ENCODE results near the gene ZNF789.
A peak's percentile ranks its signal among the peaks of the same experiment; 100 is the strongest.
"Not testable (repeated sequence)": the region's sequence is repeated elsewhere in the genome, so short reads cannot be mapped to it uniquely, and the experiment has no call there.

Gene ZNF789

GRCh38 chr7:99472561-99473314 is at the start of gene ZNF789:
ZNF789 (plus strand) TSS chr7:99472890; CDS start chr7:99476457, 3,567 bp downstream.
- DNase-seq (ENCODE audit: low spot score), result peak; percentile 98

- no peak for DNase-seq (ENCODE audit: low spot score)
Observed at GRCh38 chr7:99424932-99425730, 47.6 kb upstream of the ZNF789 start.

GRCh38 chr7:99428972-99429566 is 43.6 kb upstream of the ZNF789 start:
- no peak for DNase-seq (ENCODE audit: low spot score)

- DNase-seq (ENCODE audit: low spot score), result no peak
Observed at GRCh38 chr7:99429756-99430155, 42.9 kb upstream of the ZNF789 start.

GRCh38 chr7:99431756-99432540 is 40.7 kb upstream of the ZNF789 start:
- DNase-seq (ENCODE audit: low spot score), result not testable (repeated sequence)

GRCh38 chr7:99433158-99433557 is 39.5 kb upstream of the ZNF789 start:
- no peak for DNase-seq (ENCODE audit: low spot score)

- no peak for DNase-seq (ENCODE audit: low spot score)
Observed at GRCh38 chr7:99437946-99438572, 34.6 kb upstream of the ZNF789 start.

- DNase-seq (ENCODE audit: low spot score), result peak; percentile 98
Observed at GRCh38 chr7:99438573-99439480, 33.9 kb upstream of the ZNF789 start, which contains the start of the genes CPSF4 and PTCD1. CPSF4 (plus strand) TSS chr7:99438943; CDS start chr7:99439083, 140 bp downstream. PTCD1 (minus strand) TSS chr7:99438798; CDS start chr7:99435242, 3,556 bp downstream.

GRCh38 chr7:99440195-99440594 is 32.5 kb upstream of the ZNF789 start:
- no peak for DNase-seq (ENCODE audit: low spot score)

GRCh38 chr7:99446096-99446495 is 26.6 kb upstream of the ZNF789 start:
- no peak for DNase-seq (ENCODE audit: low spot score)

GRCh38 chr7:99447943-99448342 is 24.7 kb upstream of the ZNF789 start:
- DNase-seq (ENCODE audit: low spot score), result no peak

- no peak for DNase-seq (ENCODE audit: low spot score)
Observed at GRCh38 chr7:99448855-99449254, 23.8 kb upstream of the ZNF789 start.

- DNase-seq (ENCODE audit: low spot score), result no peak
Observed at GRCh38 chr7:99449326-99449725, 23.4 kb upstream of the ZNF789 start.

- DNase-seq (ENCODE audit: low spot score), result no peak
Observed at GRCh38 chr7:99451936-99452335, 20.8 kb upstream of the ZNF789 start.

- DNase-seq (ENCODE audit: low spot score), result no peak
Observed at GRCh38 chr7:99452541-99452940, 20.1 kb upstream of the ZNF789 start.

GRCh38 chr7:99453105-99453504 is 19.6 kb upstream of the ZNF789 start:
- DNase-seq (ENCODE audit: low spot score), result no peak

- no peak for DNase-seq (ENCODE audit: low spot score)
Observed at GRCh38 chr7:99455874-99456273, 16.8 kb upstream of the ZNF789 start.

GRCh38 chr7:99456288-99456687 is 16.4 kb upstream of the ZNF789 start:
- DNase-seq (ENCODE audit: low spot score), result no peak

GRCh38 chr7:99457050-99457649 is 15.5 kb upstream of the ZNF789 start:
- DNase-seq (ENCODE audit: low spot score), result no peak

Data from ecto neural progenitor cell (in vitro differentiated cells).